KOPT-K1 (cell line): Measurements from ENCODE around the gene ZNF326.

ENCODE experiments used
- H3K27ac ChIP-seq: fragments of 200-600 bp; sonication (generic); 2 replicates; pipeline ENCODE4 v1.5.1; 2016; ENCODE audit warnings: antibody characterized with exemption, mild to moderate bottlenecking, low read depth, low read length; ENCODE audit not compliant: poor library complexity, severe bottlenecking
- H3K36me3 ChIP-seq: fragments of 200-600 bp; sonication (generic); 2 replicates; pipeline ENCODE4 v1.5.1; 2017; ENCODE audit warnings: antibody characterized with exemption, mild to moderate bottlenecking, low read length, moderate library complexity; ENCODE audit not compliant: insufficient read depth
- H3K9me3 ChIP-seq: fragments of 200-600 bp; sonication (generic); 2 replicates; pipeline ENCODE4 v1.5.1; 2017; ENCODE audit warnings: antibody characterized with exemption, low read length, mild to moderate bottlenecking; ENCODE audit not compliant: insufficient read depth, poor library complexity, severe bottlenecking

ZNF326 gene, protein sequence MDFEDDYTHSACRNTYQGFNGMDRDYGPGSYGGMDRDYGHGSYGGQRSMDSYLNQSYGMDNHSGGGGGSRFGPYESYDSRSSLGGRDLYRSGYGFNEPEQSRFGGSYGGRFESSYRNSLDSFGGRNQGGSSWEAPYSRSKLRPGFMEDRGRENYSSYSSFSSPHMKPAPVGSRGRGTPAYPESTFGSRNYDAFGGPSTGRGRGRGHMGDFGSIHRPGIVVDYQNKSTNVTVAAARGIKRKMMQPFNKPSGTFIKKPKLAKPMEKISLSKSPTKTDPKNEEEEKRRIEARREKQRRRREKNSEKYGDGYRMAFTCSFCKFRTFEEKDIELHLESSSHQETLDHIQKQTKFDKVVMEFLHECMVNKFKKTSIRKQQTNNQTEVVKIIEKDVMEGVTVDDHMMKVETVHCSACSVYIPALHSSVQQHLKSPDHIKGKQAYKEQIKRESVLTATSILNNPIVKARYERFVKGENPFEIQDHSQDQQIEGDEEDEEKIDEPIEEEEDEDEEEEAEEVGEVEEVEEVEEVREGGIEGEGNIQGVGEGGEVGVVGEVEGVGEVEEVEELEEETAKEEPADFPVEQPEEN

GRCh38 chr1:89994805-89995597 lies at the start of gene ZNF326:
Gene ZNF326, plus strand, starts transcription at chr1:89995110. Its CDS starts 148 bp downstream, at chr1:89995258.
- Histone ChIP-seq H3K27ac (peak within 1 kb of the TSS; percentile 80), H3K9me3 (no peaks in the 10 kb centered on the region), H3K36me3 (peaks cover 29% of the 10 kb centered on the region)

- Histone ChIP-seq H3K9me3 (no peaks in the 10 kb centered on the region), H3K27ac (no peak overlapping the region), H3K36me3 (no peaks in the 10 kb centered on the region)
These were observed 48.9 kb upstream of the ZNF326 start for GRCh38 chr1:89945852-89946476.

DNA sequence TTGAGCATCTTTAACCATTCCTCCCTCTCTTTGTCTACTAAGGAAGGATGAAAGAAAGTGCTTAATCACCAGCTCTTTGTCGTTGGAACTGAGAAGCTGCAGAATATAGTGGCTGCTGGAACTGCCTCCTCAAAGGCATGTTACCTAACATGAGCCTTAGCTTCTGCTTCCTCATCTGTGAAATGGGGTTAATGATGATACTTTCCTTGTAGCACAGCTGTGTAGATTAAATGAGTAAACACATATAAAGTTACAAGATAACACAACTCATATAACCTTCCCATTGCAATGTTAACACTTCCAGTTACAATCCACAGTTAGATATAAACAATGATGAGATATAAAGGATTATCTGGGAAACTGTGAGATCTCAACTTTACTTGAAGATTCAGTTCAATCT lies 48.4 kb upstream of the ZNF326 start:
- Histone ChIP-seq H3K36me3 (no peaks in the 10 kb centered on the region), H3K27ac (no peak overlapping the region), H3K9me3 (no peaks in the 10 kb centered on the region)

DNA sequence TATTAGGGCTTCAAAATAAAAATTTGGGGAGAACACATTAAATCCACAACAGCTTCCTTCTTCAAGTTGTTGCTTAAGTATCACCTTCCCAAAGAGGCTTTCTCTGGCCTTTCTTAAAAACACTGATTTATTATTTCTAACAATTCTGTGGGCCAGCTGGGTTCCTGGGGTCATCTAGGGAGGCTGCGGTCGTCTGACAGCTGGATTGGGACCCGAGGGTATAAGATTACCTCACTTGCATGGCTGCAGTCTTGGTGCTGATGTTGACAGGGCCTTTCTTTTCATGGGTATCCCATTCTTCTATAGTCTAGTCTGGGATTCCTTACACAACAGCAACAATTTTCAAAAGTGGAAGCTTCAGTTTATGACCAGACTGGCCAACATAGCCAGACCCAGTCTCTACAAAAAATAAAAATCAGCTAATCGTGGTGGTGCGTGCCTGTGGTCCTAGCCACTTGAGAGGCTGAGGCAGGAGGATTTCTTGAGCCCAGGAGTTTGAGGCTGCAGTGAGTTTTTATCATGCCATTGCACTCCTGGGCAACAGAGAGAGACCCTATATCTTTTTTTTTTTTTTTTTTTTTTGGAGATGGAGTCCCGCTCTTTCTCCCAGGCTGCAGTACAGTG lies 46.1 kb upstream of the ZNF326 start:
- Histone ChIP-seq H3K9me3 (no peaks in the 10 kb centered on the region), H3K27ac (no peak overlapping the region), H3K36me3 (no peaks in the 10 kb centered on the region)

GRCh38 chr1:89949991-89950624 lies 44.8 kb upstream of the ZNF326 start:
- Histone ChIP-seq H3K27ac (no peak overlapping the region), H3K9me3 (no peaks in the 10 kb centered on the region), H3K36me3 (no peaks in the 10 kb centered on the region)

DNA sequence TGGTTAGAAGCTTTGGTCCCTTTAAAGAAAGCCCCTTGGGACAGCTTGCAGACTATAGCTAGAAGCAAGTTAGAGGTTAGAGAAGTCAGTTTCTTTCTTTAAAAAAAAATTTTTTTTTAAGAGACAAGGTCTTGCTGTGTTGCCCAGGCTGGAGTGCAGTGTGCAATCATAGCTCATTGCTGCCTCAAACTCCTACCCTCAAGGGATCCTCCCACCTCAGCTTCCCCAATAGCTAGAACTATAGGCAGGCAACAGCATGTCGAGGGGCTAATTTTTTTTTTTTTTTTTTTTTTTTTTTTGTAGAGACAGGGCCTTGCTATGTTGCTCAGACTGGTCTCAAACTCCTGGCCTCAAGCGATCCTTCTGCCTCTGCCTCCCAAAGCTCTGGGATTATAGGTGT lies 44.2 kb upstream of the ZNF326 start:
- H3K27ac ChIP-seq: no peak overlapping the region
- H3K9me3 ChIP-seq: no peaks in the 10 kb centered on the region
- H3K36me3 ChIP-seq: no peaks in the 10 kb centered on the region

DNA sequence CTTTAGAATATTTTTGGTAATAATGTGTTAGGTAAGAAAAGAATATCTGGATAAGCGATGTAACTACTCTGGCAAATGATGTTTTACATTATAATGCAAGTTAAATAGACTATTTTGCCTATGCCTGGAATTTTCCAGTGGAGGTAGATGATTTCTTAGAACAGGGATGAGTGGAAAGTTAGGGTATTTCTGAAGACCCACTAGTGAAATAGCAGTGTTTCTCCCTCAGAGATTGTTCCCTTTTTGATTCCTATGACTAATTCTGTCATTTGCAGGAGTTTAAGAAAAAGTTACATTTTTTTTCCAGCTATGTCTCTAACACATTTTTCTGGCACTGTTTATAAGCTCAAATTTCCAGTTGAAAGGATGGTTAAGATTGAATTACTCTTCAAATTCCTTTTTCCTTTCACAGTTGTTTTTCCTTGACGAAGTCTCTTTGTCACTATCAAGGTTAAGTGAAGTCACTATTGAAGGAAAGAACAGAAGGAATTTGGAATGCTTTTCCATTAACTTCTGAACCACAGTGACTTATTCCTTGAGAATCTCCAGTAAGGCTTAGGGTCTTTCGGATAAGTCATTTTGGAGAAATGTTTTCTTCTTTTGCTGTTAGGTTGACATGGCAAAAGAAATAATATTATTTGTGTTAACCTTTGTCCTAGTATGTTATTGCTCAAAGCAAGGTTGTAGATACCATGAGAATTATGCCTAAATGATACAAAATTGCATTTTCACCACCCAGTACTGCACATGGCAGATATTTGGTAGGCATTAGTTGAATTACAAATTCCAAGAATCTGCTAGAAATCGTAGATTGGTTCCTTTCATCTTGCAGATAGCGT lies 42.9 kb upstream of the ZNF326 start:
- Histone ChIP-seq H3K27ac (no peak overlapping the region), H3K9me3 (no peaks in the 10 kb centered on the region), H3K36me3 (no peaks in the 10 kb centered on the region)

DNA sequence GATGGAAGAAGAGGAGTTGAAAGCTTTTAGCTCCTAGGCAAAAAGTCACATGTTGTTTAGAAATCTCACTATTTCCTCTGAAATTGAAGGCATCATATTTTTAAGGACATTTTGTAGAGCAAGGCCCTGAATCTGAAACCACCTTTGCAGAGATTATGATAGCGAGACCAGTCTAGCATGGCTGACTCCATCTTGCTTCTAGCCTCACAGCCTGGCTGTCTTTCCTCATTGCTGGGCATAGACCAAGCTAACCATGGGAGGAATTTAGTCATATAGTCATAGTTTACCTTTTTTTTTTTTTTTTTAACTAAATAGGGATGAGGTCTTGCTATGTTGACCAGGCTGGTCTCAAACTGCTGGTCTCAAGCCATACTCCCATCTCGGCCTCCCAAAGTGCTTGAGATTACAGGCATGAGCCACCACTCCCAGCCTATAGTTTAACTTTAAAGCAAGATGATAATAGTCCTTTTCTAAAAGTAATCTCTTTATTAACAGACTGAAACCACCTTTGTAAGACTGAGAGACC lies 42.2 kb upstream of the ZNF326 start:
- H3K27ac ChIP-seq: peak overlapping the region; percentile 6
- H3K36me3 ChIP-seq: no peaks in the 10 kb centered on the region
- no peaks in the 10 kb centered on the region for H3K9me3 ChIP-seq

DNA sequence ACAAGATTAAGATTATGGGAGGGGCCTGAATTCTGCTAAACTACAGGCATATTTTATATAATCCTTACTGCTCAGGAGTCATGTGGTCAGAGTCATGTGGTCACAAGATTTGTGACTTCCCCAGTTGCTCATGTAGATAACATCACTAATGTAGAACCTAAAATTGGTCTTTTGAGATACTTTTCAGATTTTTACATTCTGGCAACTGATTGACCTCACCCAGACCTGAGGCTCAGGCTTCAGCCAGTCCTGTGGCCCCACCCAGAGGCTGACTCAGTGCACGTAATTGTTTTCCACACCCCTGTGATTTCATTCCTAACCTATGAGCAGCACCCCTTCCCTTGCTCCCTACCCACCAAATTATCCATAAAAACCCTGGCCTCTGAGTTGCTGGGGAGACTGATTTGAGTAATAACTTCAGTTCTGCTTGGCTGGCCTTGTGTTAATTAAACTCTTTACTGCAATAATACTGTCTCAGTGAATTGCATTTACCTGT lies 41.7 kb upstream of the ZNF326 start:
- no peaks in the 10 kb centered on the region for H3K36me3 ChIP-seq
- no peaks in the 10 kb centered on the region for H3K9me3 ChIP-seq
- peak overlapping the region; percentile 6 for H3K27ac ChIP-seq

GRCh38 chr1:89953929-89954328 lies 41.0 kb upstream of the ZNF326 start:
- H3K9me3 ChIP-seq: peaks cover 2% of the 10 kb centered on the region
- H3K36me3 ChIP-seq: no peaks in the 10 kb centered on the region
- peak overlapping the region; percentile 3 for H3K27ac ChIP-seq

DNA sequence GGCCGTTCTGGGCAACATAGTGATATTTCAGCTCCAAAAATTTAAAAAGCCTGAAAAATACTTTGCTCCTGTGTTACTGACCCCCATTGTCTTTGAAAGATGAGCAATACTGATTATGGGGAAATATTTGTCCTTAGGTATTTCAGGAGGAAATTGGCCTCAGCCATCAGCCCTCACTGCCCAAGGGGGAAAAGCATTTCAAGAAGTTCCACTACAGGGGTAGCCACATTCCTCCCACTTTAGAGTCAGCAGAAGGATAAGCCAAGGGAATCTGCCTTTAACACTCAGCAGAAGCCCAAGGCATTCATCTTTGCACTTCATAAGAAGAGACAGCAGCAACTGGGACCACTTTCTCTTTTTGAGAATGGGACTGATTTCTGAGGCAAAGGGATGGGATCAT lies 40.5 kb upstream of the ZNF326 start:
- H3K27ac ChIP-seq: peak overlapping the region; percentile 3
- no peaks in the 10 kb centered on the region for H3K36me3 ChIP-seq
- peaks cover 6% of the 10 kb centered on the region for H3K9me3 ChIP-seq

DNA sequence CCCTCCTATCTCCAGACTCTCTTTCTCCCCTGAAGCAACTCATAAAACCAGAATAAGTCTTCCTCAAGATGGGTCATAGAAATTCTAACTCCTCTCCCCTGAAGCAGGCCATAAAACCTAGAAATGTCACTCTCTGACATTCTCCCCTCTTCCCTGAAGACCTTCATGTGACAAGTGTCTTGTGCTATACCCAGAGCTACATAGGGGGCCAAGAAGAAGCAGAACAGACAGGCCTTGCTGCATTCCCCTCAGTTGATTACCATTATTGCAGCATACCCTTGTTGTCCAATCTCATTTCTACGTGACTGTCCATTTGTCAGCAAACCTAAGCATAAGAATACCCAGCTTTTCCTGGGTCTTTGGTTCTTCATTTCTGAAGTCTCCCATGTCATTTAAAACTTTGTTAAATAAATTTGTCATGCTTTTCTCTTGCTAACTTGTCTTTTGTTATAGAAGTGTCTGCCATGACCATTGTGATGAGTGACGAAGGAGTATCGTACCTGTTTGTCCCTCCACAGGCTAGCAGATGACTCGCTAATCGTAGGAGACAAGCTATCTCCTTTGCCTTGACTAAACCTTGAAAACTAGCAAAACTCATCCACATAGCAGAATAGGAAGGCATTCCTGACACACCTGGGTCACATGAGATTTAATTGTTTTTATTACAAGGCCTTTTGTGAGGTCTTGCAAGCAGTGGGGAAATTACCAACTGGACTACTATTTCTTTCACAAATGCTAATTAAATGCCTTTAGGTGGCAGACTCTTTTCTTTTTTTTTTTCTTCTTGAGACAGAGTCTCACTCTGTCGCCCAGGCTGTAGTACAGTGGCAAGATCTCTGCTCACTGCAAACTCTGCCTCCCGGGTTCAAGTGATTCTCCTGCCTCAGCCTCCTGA lies 39.4 kb upstream of the ZNF326 start:
- H3K36me3 ChIP-seq: no peaks in the 10 kb centered on the region
- H3K27ac ChIP-seq: peak overlapping the region; percentile 80
- H3K9me3 ChIP-seq: peaks cover 12% of the 10 kb centered on the region
